Adrenal gland (tissue), 12 donors: ENCODE results near the gene PSMG3. TPM values are rescaled to one million over a fixed set of nuclear protein-coding genes. Genes with fewer than 3 reads are reported as not detected.

ENCODE experiments used
- DNase-seq, 7 donors: peaks; one replicate each; pipeline ENCODE4 v3.0.0-alpha.2; 2019 to 2020
- H3K27ac ChIP-seq, 5 donors: fragments of 200-600 bp; sonication (generic) in 4 of 5; 1 replicate in 3 of 5; 2 replicates in 2 of 5; pipeline versions ENCODE4 v1.5.1 to v1.8.0; 2016 to 2020; ENCODE audit warnings: mild to moderate bottlenecking in 1 of 5
- H3K27me3 ChIP-seq: fragments of 200-600 bp; 2 replicates; pipeline ENCODE4 v1.8.0; 2021
- H3K36me3 ChIP-seq, 2 donors: fragments of 200-600 bp; replicated peaks in 1 of 2; 1 replicate in 1 of 2; 2 replicates in 1 of 2; pipeline versions ENCODE4 v1.5.1 to v1.8.0; 2018 to 2022
- H3K4me1 ChIP-seq, 2 donors: fragments of 200-600 bp; replicated peaks in 1 of 2; 1 replicate in 1 of 2; 2 replicates in 1 of 2; pipeline versions ENCODE4 v1.5.1 to v1.8.0; 2018 to 2021
- H3K4me3 ChIP-seq, 4 donors: fragments of 200-600 bp; sonication (generic) in 3 of 4; one replicate each; pipeline ENCODE4 v1.5.1; 2016 to 2018
- H3K9me3 ChIP-seq, 3 donors: fragments of 200-600 bp; sonication (generic) in 1 of 3; replicated peaks in 1 of 3; 1 replicate in 2 of 3; 2 replicates in 1 of 3; pipeline versions ENCODE4 v1.5.1 to v1.8.0; 2016 to 2021
- POLR2A ChIP-seq, 2 donors: fragments of 450-650 bp; IDR thresholded peaks; one replicate each; pipeline ENCODE4 v1.6.1; 2017; ENCODE audit warnings: antibody characterized with exemption in 2 of 2, mild to moderate bottlenecking in 2 of 2, moderate library complexity in 1 of 2
- WGBS, 4 donors: extraction: QIAGEN DNeasy Blood & Tissue Kit in 2 of 4; methylation state at CpG; one replicate each; pipeline versions ENCODE4 v1.1.5 to v1.1.7; 2013 to 2017; 5-methylcytosine and 5-hydroxymethylcytosine counted together
- intact Hi-C, 2 donors: fragments of 100-400 bp; cut with DNase I; formaldehyde crosslinking; loops; one replicate each; pipeline versions ENCODE4 v1.14.1 to v1.15.0; 2022 to 2023
- polyA plus RNA-seq, 3 donors: library from polyadenylated mRNA; stranded (reverse); fragments of 200-250 nt in 2 of 3; fragments of 350-450 nt in 1 of 3; fragmentation: Illumina TruSeq in 1 of 3; extraction: RNeasy Lipid Tissue Mini Kit (QIAGEN cat#74804) in 1 of 3; gene quantifications; one replicate each; pipeline ENCODE4 v1.2.3, GENCODE V29; 2013 to 2014
- total RNA-seq, 9 donors: library from RNA; depleted of rRNA in 4 of 9; stranded (reverse); fragments of >200 nt in 4 of 9; fragments of 120-200 nt in 1 of 9; fragmentation: NEBNext Ultra II Directional in 1 of 9; extraction: Animal tissue kit (Norgen Biotek cat#: 25700) in 1 of 9; gene quantifications; one replicate each; pipeline versions ENCODE4 v1.1.0 to v1.2.4, GENCODE V29; 2013 to 2023
- TF ChIP-seq, protein P1 (sequence below), 6 experiments: fragments of 450-650 bp in 4 of 6; fragments of 200-600 bp in 2 of 6; sonication (generic) in 1 of 6; IDR thresholded peaks; 1 replicate in 5 of 6; 2 replicates in 1 of 6; pipeline versions ENCODE4 v1.5.1 to v1.8.0; 2016 to 2021; ENCODE audit warnings: antibody characterized with exemption in 6 of 6, mild to moderate bottlenecking in 2 of 6, moderate library complexity in 1 of 6
- donor health status: healthy with polysubstance abuse.
- donor health status: Bipolar disorder and iron deficiency.
- donor health status: DM: yes; HTN: yes; CAD: no.
- donor health status: DM: no; HTN: no; CAD: no.
- donor health status: DM: no; HTN: no; CAD: no.
- donor health status: DM: yes; HTN: yes; CAD: no.

Gene PSMG3
- total and polyA plus RNA-seq, 12 donors, result 17.3 to 82.7 (median 34.8) TPM

- H3K27me3 ChIP-seq, result peaks cover 27% of the 10 kb centered on the region
- 20 to 38% (median 25%) methylated on average over 3 to 15 of the region's 15 CpGs for WGBS, 4 donors
- intact Hi-C loops, result loop anchor here in 1 of 2 donors (10.0 kb wide), 1 partner anchor 623 kb away; no protein-coding TSS in a partner anchor
These were observed 22.0 kb upstream of the PSMG3 start for GRCh38 chr7:1591876-1592275.

GRCh38 chr7:1591396-1591795, 21.6 kb upstream of the PSMG3 start:
- intact Hi-C loops, result loop anchor here in 1 of 2 donors (10.0 kb wide), 1 partner anchor 623 kb away; no protein-coding TSS in a partner anchor
- no peak for TF ChIP-seq POLR2A (IDR thresholded peaks at IDR 0.05)
- TF ChIP-seq, protein P1, sequence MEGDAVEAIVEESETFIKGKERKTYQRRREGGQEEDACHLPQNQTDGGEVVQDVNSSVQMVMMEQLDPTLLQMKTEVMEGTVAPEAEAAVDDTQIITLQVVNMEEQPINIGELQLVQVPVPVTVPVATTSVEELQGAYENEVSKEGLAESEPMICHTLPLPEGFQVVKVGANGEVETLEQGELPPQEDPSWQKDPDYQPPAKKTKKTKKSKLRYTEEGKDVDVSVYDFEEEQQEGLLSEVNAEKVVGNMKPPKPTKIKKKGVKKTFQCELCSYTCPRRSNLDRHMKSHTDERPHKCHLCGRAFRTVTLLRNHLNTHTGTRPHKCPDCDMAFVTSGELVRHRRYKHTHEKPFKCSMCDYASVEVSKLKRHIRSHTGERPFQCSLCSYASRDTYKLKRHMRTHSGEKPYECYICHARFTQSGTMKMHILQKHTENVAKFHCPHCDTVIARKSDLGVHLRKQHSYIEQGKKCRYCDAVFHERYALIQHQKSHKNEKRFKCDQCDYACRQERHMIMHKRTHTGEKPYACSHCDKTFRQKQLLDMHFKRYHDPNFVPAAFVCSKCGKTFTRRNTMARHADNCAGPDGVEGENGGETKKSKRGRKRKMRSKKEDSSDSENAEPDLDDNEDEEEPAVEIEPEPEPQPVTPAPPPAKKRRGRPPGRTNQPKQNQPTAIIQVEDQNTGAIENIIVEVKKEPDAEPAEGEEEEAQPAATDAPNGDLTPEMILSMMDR (IDR thresholded peaks at IDR 0.05), result no peak
- WGBS, 4 donors, result 50 to 72% (median 54%) methylated on average over 5 to 6 of the region's 6 CpGs
- no peak overlapping the region for H3K27ac ChIP-seq
- no peak for DNase-seq
- peaks cover 22% of the 10 kb centered on the region for H3K27me3 ChIP-seq
- no peaks in the 10 kb centered on the region for H3K36me3 ChIP-seq
- H3K4me1 ChIP-seq, result no peaks in the 10 kb centered on the region
- H3K4me3 ChIP-seq, result no peak overlapping the region
- H3K9me3 ChIP-seq, result peaks cover 0 to 6% (median 0%) of the 10 kb centered on the region in 3 donors

More at GRCh38 chr7:1591876-1592275, 22.0 kb upstream of the PSMG3 start:
- H3K9me3 ChIP-seq, result peaks cover 0 to 6% (median 0%) of the 10 kb centered on the region in 3 donors
- no peak overlapping the region for H3K27ac ChIP-seq
- DNase-seq, result no peak
- no peaks in the 10 kb centered on the region for H3K36me3 ChIP-seq
- H3K4me3 ChIP-seq, result no peak overlapping the region
- TF ChIP-seq, protein P1 (IDR thresholded peaks at IDR 0.05), result no peak
- no peak for TF ChIP-seq POLR2A (IDR thresholded peaks at IDR 0.05)
- no peaks in the 10 kb centered on the region for H3K4me1 ChIP-seq

- peaks cover 18% of the 10 kb centered on the region for H3K27me3 ChIP-seq
- no peak for TF ChIP-seq POLR2A (IDR thresholded peaks at IDR 0.05)
- TF ChIP-seq, protein P1 (IDR thresholded peaks at IDR 0.05), result no peak
- intact Hi-C loops, result loop anchor here in 1 of 2 donors (10.0 kb wide), 1 partner anchor 624 kb away; no protein-coding TSS in a partner anchor
- 50 to 69% (median 67%) methylated on average over 9 of the region's 9 CpGs for WGBS, 4 donors
- peaks cover 0 to 6% (median 0%) of the 10 kb centered on the region in 3 donors for H3K9me3 ChIP-seq
- H3K4me1 ChIP-seq, result no peaks in the 10 kb centered on the region
- DNase-seq, result no peak
- H3K36me3 ChIP-seq, result no peaks in the 10 kb centered on the region
- H3K27ac ChIP-seq, result no peak overlapping the region
- H3K4me3 ChIP-seq, result no peak overlapping the region
These were observed 21.1 kb upstream of the PSMG3 start for GRCh38 chr7:1590887-1591286.

GRCh38 chr7:1590476-1590875, 20.6 kb upstream of the PSMG3 start:
- Histone ChIP-seq H3K27ac (no peak overlapping the region), H3K4me1 (no peaks in the 10 kb centered on the region), H3K27me3 (peaks cover 15% of the 10 kb centered on the region), H3K4me3 (no peak overlapping the region), H3K36me3 (no peaks in the 10 kb centered on the region), H3K9me3 (peaks cover 0 to 6% (median 0%) of the 10 kb centered on the region in 3 donors)
- intact Hi-C loops, result loop anchor here in 1 of 2 donors (10.0 kb wide), 1 partner anchor 624 kb away; no protein-coding TSS in a partner anchor
- no peak for DNase-seq
- TF ChIP-seq, protein P1 (IDR thresholded peaks at IDR 0.05), result no peak
- no peak for TF ChIP-seq POLR2A (IDR thresholded peaks at IDR 0.05)
- 60 to 77% (median 70%) methylated on average over 6 of the region's 6 CpGs for WGBS, 4 donors
